Right lobe of liver (tissue), 6 donors: Measurements from ENCODE around the gene TSGA10. TPM values are rescaled to one million over a fixed set of nuclear protein-coding genes. Genes with fewer than 3 reads are reported as not detected.

ENCODE experiments used
- ATAC-seq, 4 donors: fragments of 200-7000 bp; cut with Tn5 transposase; one replicate each; pipeline ENCODE4 v1.9.1; 2020; ENCODE audit warnings: mild to moderate bottlenecking in 4 of 4, moderate library complexity in 4 of 4
- DNase-seq, 3 donors: peaks; one replicate each; pipeline ENCODE4 v3.0.0-alpha.2; 2020
- H3K27ac ChIP-seq, 3 donors: fragments of 200-600 bp; one replicate each; pipeline ENCODE4 v1.8.0; 2022
- H3K27me3 ChIP-seq, 2 donors: fragments of 200-600 bp; one replicate each; pipeline ENCODE4 v1.8.0; 2022
- H3K36me3 ChIP-seq, 4 donors: fragments of 200-600 bp; sonication (generic) in 1 of 4; one replicate each; pipeline versions ENCODE4 v1.5.1 to v1.8.0; 2017 to 2022; ENCODE audit warnings: control low read depth in 1 of 4
- H3K4me1 ChIP-seq, 4 donors: fragments of 200-600 bp; sonication (generic) in 1 of 4; one replicate each; pipeline versions ENCODE4 v1.5.1 to v1.8.0; 2017 to 2022; ENCODE audit warnings: control low read depth in 1 of 4
- H3K4me3 ChIP-seq, 3 donors: fragments of 200-600 bp; one replicate each; pipeline ENCODE4 v1.8.0; 2022
- H3K9me3 ChIP-seq, 4 donors: fragments of 200-600 bp; sonication (generic) in 1 of 4; one replicate each; pipeline versions ENCODE4 v1.5.1 to v1.8.0; 2017 to 2022; ENCODE audit warnings: control low read depth in 1 of 4
- CTCF ChIP-seq, 4 donors: fragments of 200-600 bp in 3 of 4; fragments of 450-650 bp in 1 of 4; IDR thresholded peaks; one replicate each; pipeline versions ENCODE4 v1.5.1 to v1.8.0; 2016 to 2022; ENCODE audit warnings: antibody characterized with exemption in 4 of 4, mild to moderate bottlenecking in 2 of 4
- POLR2A ChIP-seq: fragments of 450-650 bp; IDR thresholded peaks from one replicate; pipeline ENCODE4 v1.6.1; 2017; ENCODE audit warnings: antibody characterized with exemption, mild to moderate bottlenecking
- WGBS: methylation state at CpG from one replicate; pipeline ENCODE4 v1.1.6; 2018; ENCODE audit warnings: low coverage, low lambda C conversion rate; ENCODE audit not compliant: insufficient coverage; ENCODE audit errors: missing lambda C conversion rate; 5-methylcytosine and 5-hydroxymethylcytosine counted together
- intact Hi-C, 2 donors: fragments of 100-400 bp; cut with DNase I; formaldehyde crosslinking; loops; one replicate each; pipeline versions ENCODE4 v1.11.2 to v1.14.1; 2022
- total RNA-seq, 6 experiments: library from RNA; depleted of rRNA in 2 of 6; stranded (reverse); fragments of >200 nt in 2 of 6; fragmentation: NEBNext Ultra II Directional in 3 of 6; extraction: Animal tissue kit (Norgen Biotek cat#: 25700) in 3 of 6; gene quantifications; one replicate each; pipeline versions ENCODE4 v1.1.0 to v1.2.4, GENCODE V29; 2016 to 2023
- donor health status: DM: no; HTN: yes; CAD: no.
- donor health status: DM: no; HTN: no; CAD: no.
- donor health status: DM: no; HTN: no; CAD: no.
- donor health status: DM: no; HTN: yes; CAD: no.
- donor health status: DM: no; HTN: yes; CAD: no.

The TSGA10 gene
- total RNA-seq, 6 experiments from 2014 or later, result 1.6 to 5.6 (median 2.7) TPM

- peaks cover 0 to 15% (median 7%) of the 10 kb centered on the region in 4 donors for H3K36me3 ChIP-seq
- H3K27ac ChIP-seq, result no peak overlapping the region
- H3K27me3 ChIP-seq, result no peaks in the 10 kb centered on the region
- DNase-seq, result no peak
- TF ChIP-seq POLR2A, result no peak
- TF ChIP-seq CTCF (IDR thresholded peaks at IDR 0.05), result no peak
- H3K9me3 ChIP-seq, result no peaks in the 10 kb centered on the region
- no peak overlapping the region for H3K4me3 ChIP-seq
- no peak for ATAC-seq
- intact Hi-C loops, result no loop called here
- H3K4me1 ChIP-seq, result no peaks in the 10 kb centered on the region
- WGBS, result 100% methylated on average over 1 of the region's 1 CpG
Measured at GRCh38 chr2:99190548-99190947, 35.8 kb upstream of the TSGA10 start.

- H3K4me3 ChIP-seq, result no peak overlapping the region
- H3K9me3 ChIP-seq, result no peaks in the 10 kb centered on the region
- no peaks in the 10 kb centered on the region for H3K4me1 ChIP-seq
- H3K27ac ChIP-seq, result no peak overlapping the region
- WGBS, result 79% methylated on average over 2 of the region's 3 CpGs
- intact Hi-C loops, result no loop called here
- peaks cover 0 to 4% (median 0%) of the 10 kb centered on the region in 4 donors for H3K36me3 ChIP-seq
- H3K27me3 ChIP-seq, result no peaks in the 10 kb centered on the region
- TF ChIP-seq CTCF (IDR thresholded peaks at IDR 0.05), result no peak
- TF ChIP-seq POLR2A, result no peak
- DNase-seq, result no peak
- no peak for ATAC-seq
Measured at GRCh38 chr2:99188357-99188756, 33.6 kb upstream of the TSGA10 start.

- no peak overlapping the region for H3K4me3 ChIP-seq
- no peak overlapping the region for H3K27ac ChIP-seq
- TF ChIP-seq POLR2A (no peak), CTCF (IDR thresholded peaks at IDR 0.05) (no peak)
- H3K9me3 ChIP-seq, result no peaks in the 10 kb centered on the region
- intact Hi-C loops, result no loop called here
- peaks cover 0 to 13% (median 4%) of the 10 kb centered on the region in 4 donors for H3K4me1 ChIP-seq
- DNase-seq, result no peak
- ATAC-seq, result no peak
- no peaks in the 10 kb centered on the region for H3K27me3 ChIP-seq
- peaks cover 0 to 4% (median 0%) of the 10 kb centered on the region in 4 donors for H3K36me3 ChIP-seq
Measured at GRCh38 chr2:99187011-99187410, 32.3 kb upstream of the TSGA10 start.

GRCh38 chr2:99184811-99185210 is 30.1 kb upstream of the TSGA10 start:
- TF ChIP-seq POLR2A (no peak), CTCF (IDR thresholded peaks at IDR 0.05) (no peak)
- Histone ChIP-seq H3K27me3 (no peaks in the 10 kb centered on the region), H3K9me3 (no peaks in the 10 kb centered on the region), H3K36me3 (peaks cover 0 to under 1% (median 0%) of the 10 kb centered on the region in 4 donors), H3K4me1 (peaks cover 0 to 25% (median 7%) of the 10 kb centered on the region in 4 donors), H3K4me3 (no peak overlapping the region), H3K27ac (no peak overlapping the region)
- 80% methylated on average over 5 of the region's 6 CpGs for WGBS
- ATAC-seq, result no peak
- no peak for DNase-seq
- intact Hi-C loops, result no loop called here

- Histone ChIP-seq H3K4me3 (no peak overlapping the region), H3K4me1 (peaks cover 0 to 33% (median 8%) of the 10 kb centered on the region in 4 donors), H3K27ac (no peak overlapping the region), H3K36me3 (no peaks in the 10 kb centered on the region), H3K27me3 (no peaks in the 10 kb centered on the region), H3K9me3 (no peaks in the 10 kb centered on the region)
- DNase-seq, result no peak
- no peak for ATAC-seq
- TF ChIP-seq POLR2A (no peak), CTCF (IDR thresholded peaks at IDR 0.05) (no peak)
- intact Hi-C loops, result no loop called here
- no CpG with 5 or more reads among the region's 3 CpGs for WGBS
Measured at GRCh38 chr2:99183025-99183424, 28.3 kb upstream of the TSGA10 start.
